ENCODE data around the gene LTBP3. TPM values are rescaled to one million over a fixed set of nuclear protein-coding genes. Genes with fewer than 3 reads are reported as not detected.
"Not testable (repeated sequence)": the region's sequence is repeated elsewhere in the genome, so short reads cannot be mapped to it uniquely, and the experiment has no call there.

LTBP3 gene
- total and polyA plus RNA-seq, 9 donors = 50.2 to 204 (median 155) TPM

- peaks cover 67% of the 10 kb centered on the region for H3K4me1 ChIP-seq (ENCODE audit: control insufficient read depth, insufficient read depth, low read length)
- peaks cover 26% of the 10 kb centered on the region for H3K36me3 ChIP-seq (ENCODE audit: control insufficient read depth, insufficient read depth, low read length)
- peak within 1 kb of the TSS; percentile 89 for H3K27ac ChIP-seq (ENCODE audit: low read length)
- H3K27me3 ChIP-seq (ENCODE audit: control insufficient read depth, insufficient read depth, low read length) = no peaks in the 10 kb centered on the region
- H3K4me3 ChIP-seq (ENCODE audit: low read length) = peak within 1 kb of the TSS; percentile 99
- peak; percentile 98 for DNase-seq
- under 1% methylated on average over 70 of the region's 86 CpGs for WGBS (ENCODE audit: insufficient coverage)
- H3K9me3 ChIP-seq (replicated peaks; ENCODE audit: control insufficient read depth, low read depth, low read length) = no peaks in the 10 kb centered on the region
These were observed 14.3 kb upstream of the LTBP3 start, which contains the start of gene FAM89B for GRCh38 chr11:65572356-65573051. Gene FAM89B (plus strand): TSS chr11:65572538. CDS start chr11:65572670, 132 bp downstream.

- Histone ChIP-seq H3K4me3 (ENCODE audit: low read length) (peak overlapping the region; percentile 35), H3K4me1 (ENCODE audit: control insufficient read depth, insufficient read depth, low read length) (peaks cover 61% of the 10 kb centered on the region), H3K9me3 (replicated peaks; ENCODE audit: control insufficient read depth, low read depth, low read length) (no peaks in the 10 kb centered on the region), H3K27ac (ENCODE audit: low read length) (peak overlapping the region; percentile 82), H3K27me3 (ENCODE audit: control insufficient read depth, insufficient read depth, low read length) (no peaks in the 10 kb centered on the region), H3K36me3 (ENCODE audit: control insufficient read depth, insufficient read depth, low read length) (peaks cover 26% of the 10 kb centered on the region)
- peak; percentile 78 for DNase-seq
- 0% methylated on average over 6 of the region's 11 CpGs for WGBS (ENCODE audit: insufficient coverage)
These were observed 13.8 kb upstream of the LTBP3 start for GRCh38 chr11:65571940-65572339.

GRCh38 chr11:65571420-65571819 is 13.3 kb upstream of the LTBP3 start:
- Histone ChIP-seq H3K9me3 (replicated peaks; ENCODE audit: control insufficient read depth, low read depth, low read length) (no peaks in the 10 kb centered on the region), H3K27me3 (ENCODE audit: control insufficient read depth, insufficient read depth, low read length) (no peaks in the 10 kb centered on the region), H3K36me3 (ENCODE audit: control insufficient read depth, insufficient read depth, low read length) (peaks cover 29% of the 10 kb centered on the region), H3K4me3 (ENCODE audit: low read length) (peak overlapping the region; percentile 99), H3K27ac (ENCODE audit: low read length) (peak overlapping the region; percentile 82), H3K4me1 (ENCODE audit: control insufficient read depth, insufficient read depth, low read length) (peaks cover 56% of the 10 kb centered on the region)
- no peak for DNase-seq
- WGBS (ENCODE audit: insufficient coverage) = 58% methylated on average over 7 of the region's 9 CpGs

- DNase-seq = peak; percentile 99
- peak within 1 kb of the TSS; percentile 98 for H3K27ac ChIP-seq (ENCODE audit: low read length)
- H3K4me1 ChIP-seq (ENCODE audit: control insufficient read depth, insufficient read depth, low read length) = peaks cover 49% of the 10 kb centered on the region
- H3K36me3 ChIP-seq (ENCODE audit: control insufficient read depth, insufficient read depth, low read length) = peaks cover 29% of the 10 kb centered on the region
- H3K27me3 ChIP-seq (ENCODE audit: control insufficient read depth, insufficient read depth, low read length) = no peaks in the 10 kb centered on the region
- WGBS (ENCODE audit: insufficient coverage) = under 1% methylated on average over 86 of the region's 89 CpGs
- peak within 1 kb of the TSS; percentile 99 for H3K4me3 ChIP-seq (ENCODE audit: low read length)
- H3K9me3 ChIP-seq (replicated peaks; ENCODE audit: control insufficient read depth, low read depth, low read length) = no peaks in the 10 kb centered on the region
These were observed 12.1 kb upstream of the LTBP3 start, which contains the start of gene ZNRD2 for GRCh38 chr11:65569973-65570918. Gene ZNRD2 (plus strand): TSS chr11:65570477. CDS start chr11:65570492, 15 bp downstream.

- DNase-seq = no peak
- no peaks in the 10 kb centered on the region for H3K27me3 ChIP-seq (ENCODE audit: control insufficient read depth, insufficient read depth, low read length)
- 6% methylated on average over 23 of the region's 28 CpGs for WGBS (ENCODE audit: insufficient coverage)
- H3K9me3 ChIP-seq (replicated peaks; ENCODE audit: control insufficient read depth, low read depth, low read length) = no peaks in the 10 kb centered on the region
- H3K4me1 ChIP-seq (ENCODE audit: control insufficient read depth, insufficient read depth, low read length) = peaks cover 41% of the 10 kb centered on the region
- peak overlapping the region; percentile 98 for H3K27ac ChIP-seq (ENCODE audit: low read length)
- H3K4me3 ChIP-seq (ENCODE audit: low read length) = peak overlapping the region; percentile 99
- peaks cover 23% of the 10 kb centered on the region for H3K36me3 ChIP-seq (ENCODE audit: control insufficient read depth, insufficient read depth, low read length)
These were observed 11.2 kb upstream of the LTBP3 start for GRCh38 chr11:65569164-65569972.

GRCh38 chr11:65565624-65566453 is 7.7 kb upstream of the LTBP3 start:
- H3K9me3 ChIP-seq (replicated peaks; ENCODE audit: control insufficient read depth, low read depth, low read length) = no peaks in the 10 kb centered on the region
- WGBS (ENCODE audit: insufficient coverage) = 96% methylated on average over 3 of the region's 7 CpGs
- no peak overlapping the region for H3K27ac ChIP-seq (ENCODE audit: low read length)
- H3K36me3 ChIP-seq (ENCODE audit: control insufficient read depth, insufficient read depth, low read length) = peaks cover 15% of the 10 kb centered on the region
- no peak overlapping the region for H3K4me3 ChIP-seq (ENCODE audit: low read length)
- no peaks in the 10 kb centered on the region for H3K27me3 ChIP-seq (ENCODE audit: control insufficient read depth, insufficient read depth, low read length)
- no peak for DNase-seq
- H3K4me1 ChIP-seq (ENCODE audit: control insufficient read depth, insufficient read depth, low read length) = peaks cover 28% of the 10 kb centered on the region

- H3K27me3 ChIP-seq (ENCODE audit: control insufficient read depth, insufficient read depth, low read length); H3K4me3 ChIP-seq (ENCODE audit: low read length); H3K27ac ChIP-seq (ENCODE audit: low read length); H3K9me3 ChIP-seq (replicated peaks; ENCODE audit: control insufficient read depth, low read depth, low read length); DNase-seq: not testable (repeated sequence)
- peaks cover 15% of the 10 kb centered on the region for H3K36me3 ChIP-seq (ENCODE audit: control insufficient read depth, insufficient read depth, low read length)
- H3K4me1 ChIP-seq (ENCODE audit: control insufficient read depth, insufficient read depth, low read length) = peaks cover 33% of the 10 kb centered on the region
- WGBS (ENCODE audit: insufficient coverage) = 90% methylated on average over 4 of the region's 12 CpGs
These were observed 6.9 kb upstream of the LTBP3 start for GRCh38 chr11:65564879-65565559.

GRCh38 chr11:65563601-65564000 is 5.4 kb upstream of the LTBP3 start:
- Histone ChIP-seq H3K36me3 (ENCODE audit: control insufficient read depth, insufficient read depth, low read length) (peaks cover 10% of the 10 kb centered on the region), H3K27ac (ENCODE audit: low read length) (no peak overlapping the region), H3K4me3 (ENCODE audit: low read length) (no peak overlapping the region), H3K27me3 (ENCODE audit: control insufficient read depth, insufficient read depth, low read length) (no peaks in the 10 kb centered on the region), H3K9me3 (replicated peaks; ENCODE audit: control insufficient read depth, low read depth, low read length) (no peaks in the 10 kb centered on the region), H3K4me1 (ENCODE audit: control insufficient read depth, insufficient read depth, low read length) (peaks cover 38% of the 10 kb centered on the region)
- no peak for DNase-seq
- WGBS (ENCODE audit: insufficient coverage) = 93% methylated on average over 3 of the region's 4 CpGs

- Histone ChIP-seq H3K36me3 (ENCODE audit: control insufficient read depth, insufficient read depth, low read length) (peaks cover 5% of the 10 kb centered on the region), H3K4me1 (ENCODE audit: control insufficient read depth, insufficient read depth, low read length) (peaks cover 38% of the 10 kb centered on the region), H3K27me3 (ENCODE audit: control insufficient read depth, insufficient read depth, low read length) (no peaks in the 10 kb centered on the region), H3K9me3 (replicated peaks; ENCODE audit: control insufficient read depth, low read depth, low read length) (no peaks in the 10 kb centered on the region), H3K27ac (ENCODE audit: low read length) (no peak overlapping the region), H3K4me3 (ENCODE audit: low read length) (no peak overlapping the region)
- DNase-seq = no peak
- 83% methylated on average over 2 of the region's 9 CpGs for WGBS (ENCODE audit: insufficient coverage)
These were observed 4.6 kb upstream of the LTBP3 start for GRCh38 chr11:65562788-65563187.
